Astrocyte (in vitro differentiated cells and primary cell): Measurements from ENCODE around the gene MAPKAPK2.

Source experiments
- EZH2 ChIP-seq: IDR thresholded peaks from 2 replicates; pipeline ENCODE4 v1.6.1; 2012; ENCODE audit warnings: mild to moderate bottlenecking, low read length, inconsistent platforms; ENCODE audit not compliant: insufficient read depth
- TF ChIP-seq, protein P1 (sequence below): IDR thresholded peaks from 2 replicates; pipeline ENCODE4 v1.5.1; 2011; ENCODE audit warnings: low read depth, mild to moderate bottlenecking, inconsistent platforms, low read length, moderate library complexity; ENCODE audit not compliant: insufficient read depth

GRCh38 chr1:206705191-206705590, 20.5 kb downstream of the MAPKAPK2 start:
- TF ChIP-seq, protein P1, sequence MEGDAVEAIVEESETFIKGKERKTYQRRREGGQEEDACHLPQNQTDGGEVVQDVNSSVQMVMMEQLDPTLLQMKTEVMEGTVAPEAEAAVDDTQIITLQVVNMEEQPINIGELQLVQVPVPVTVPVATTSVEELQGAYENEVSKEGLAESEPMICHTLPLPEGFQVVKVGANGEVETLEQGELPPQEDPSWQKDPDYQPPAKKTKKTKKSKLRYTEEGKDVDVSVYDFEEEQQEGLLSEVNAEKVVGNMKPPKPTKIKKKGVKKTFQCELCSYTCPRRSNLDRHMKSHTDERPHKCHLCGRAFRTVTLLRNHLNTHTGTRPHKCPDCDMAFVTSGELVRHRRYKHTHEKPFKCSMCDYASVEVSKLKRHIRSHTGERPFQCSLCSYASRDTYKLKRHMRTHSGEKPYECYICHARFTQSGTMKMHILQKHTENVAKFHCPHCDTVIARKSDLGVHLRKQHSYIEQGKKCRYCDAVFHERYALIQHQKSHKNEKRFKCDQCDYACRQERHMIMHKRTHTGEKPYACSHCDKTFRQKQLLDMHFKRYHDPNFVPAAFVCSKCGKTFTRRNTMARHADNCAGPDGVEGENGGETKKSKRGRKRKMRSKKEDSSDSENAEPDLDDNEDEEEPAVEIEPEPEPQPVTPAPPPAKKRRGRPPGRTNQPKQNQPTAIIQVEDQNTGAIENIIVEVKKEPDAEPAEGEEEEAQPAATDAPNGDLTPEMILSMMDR, result no peak
- no peak for TF ChIP-seq EZH2
